ENCODE measurements around the gene RTF2.

DNA sequence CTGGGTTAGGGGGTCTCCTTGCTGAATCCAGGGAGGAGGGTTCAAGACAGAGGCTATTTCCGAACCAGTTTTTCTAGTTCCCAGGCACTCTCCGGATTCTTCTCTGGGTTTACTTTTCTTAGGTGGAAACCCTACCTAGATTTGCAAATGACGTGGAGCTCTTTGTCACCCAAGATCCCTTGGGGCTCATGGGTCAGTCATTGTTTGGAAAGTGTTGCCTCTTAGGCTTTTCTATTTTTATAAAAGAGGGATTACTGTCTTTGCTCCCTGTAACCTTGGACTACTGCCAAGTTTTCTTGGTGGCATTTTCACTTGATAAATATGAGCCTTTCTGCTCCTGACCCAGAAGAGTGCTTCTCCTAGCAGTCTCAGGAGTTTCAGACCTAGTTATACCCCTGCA lies 98.2 kb downstream of the RTF2 start:
- TF ChIP-seq, protein P1, sequence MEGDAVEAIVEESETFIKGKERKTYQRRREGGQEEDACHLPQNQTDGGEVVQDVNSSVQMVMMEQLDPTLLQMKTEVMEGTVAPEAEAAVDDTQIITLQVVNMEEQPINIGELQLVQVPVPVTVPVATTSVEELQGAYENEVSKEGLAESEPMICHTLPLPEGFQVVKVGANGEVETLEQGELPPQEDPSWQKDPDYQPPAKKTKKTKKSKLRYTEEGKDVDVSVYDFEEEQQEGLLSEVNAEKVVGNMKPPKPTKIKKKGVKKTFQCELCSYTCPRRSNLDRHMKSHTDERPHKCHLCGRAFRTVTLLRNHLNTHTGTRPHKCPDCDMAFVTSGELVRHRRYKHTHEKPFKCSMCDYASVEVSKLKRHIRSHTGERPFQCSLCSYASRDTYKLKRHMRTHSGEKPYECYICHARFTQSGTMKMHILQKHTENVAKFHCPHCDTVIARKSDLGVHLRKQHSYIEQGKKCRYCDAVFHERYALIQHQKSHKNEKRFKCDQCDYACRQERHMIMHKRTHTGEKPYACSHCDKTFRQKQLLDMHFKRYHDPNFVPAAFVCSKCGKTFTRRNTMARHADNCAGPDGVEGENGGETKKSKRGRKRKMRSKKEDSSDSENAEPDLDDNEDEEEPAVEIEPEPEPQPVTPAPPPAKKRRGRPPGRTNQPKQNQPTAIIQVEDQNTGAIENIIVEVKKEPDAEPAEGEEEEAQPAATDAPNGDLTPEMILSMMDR (IDR thresholded peaks at IDR 0.05 in 4 of 5, conservative IDR thresholded peaks at IDR 0.05 in 1 of 5), result no peak
- no peak for TF ChIP-seq POLR2A (IDR thresholded peaks at IDR 0.05)
